GM23248 (cell line): ENCODE results near the gene TCHP.
"Not testable (repeated sequence)": the region's sequence is repeated elsewhere in the genome, so short reads cannot be mapped to it uniquely, and the experiment has no call there.

ENCODE experiments used
- EZH2 ChIP-seq: fragments of 200-600 bp; sonication (generic); IDR thresholded peaks from 2 replicates; pipeline ENCODE4 v1.6.1; 2018; ENCODE audit warnings: antibody characterized with exemption, mild to moderate bottlenecking; ENCODE audit not compliant: insufficient read depth, poor library complexity, severe bottlenecking
- EZH2phosphoT487 ChIP-seq: fragments of 200-600 bp; sonication (generic); IDR thresholded peaks from 2 replicates; pipeline ENCODE4 v1.6.1; 2018; ENCODE audit warnings: antibody characterized with exemption, moderate library complexity, mild to moderate bottlenecking, low read depth; ENCODE audit not compliant: insufficient read depth

DNA sequence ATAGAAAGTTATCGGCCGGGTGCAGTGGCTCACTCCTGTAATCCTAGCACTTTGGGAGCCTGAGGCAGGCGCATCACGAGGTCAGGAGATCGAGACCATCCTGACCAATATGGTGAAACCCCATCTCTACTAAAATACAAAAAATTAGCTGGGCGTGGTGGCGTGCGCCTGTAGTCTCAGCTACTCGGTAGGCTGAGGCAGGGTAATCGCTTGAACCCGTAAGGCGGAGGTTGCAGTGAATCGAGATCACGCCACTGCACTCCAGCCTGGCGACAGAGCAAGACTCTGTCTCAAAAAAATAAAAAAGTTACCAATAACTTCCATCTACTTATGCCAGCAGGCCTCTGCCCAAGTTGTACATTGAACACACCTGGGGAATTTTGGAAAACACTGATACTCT, 729 bp upstream of the TCHP start:
- not testable (repeated sequence) for TF ChIP-seq EZH2, EZH2phosphoT487
